ENCODE data around the gene CHFR.
A peak's percentile ranks its signal among the peaks of the same experiment; 100 is the strongest.
"Not testable (repeated sequence)": the region's sequence is repeated elsewhere in the genome, so short reads cannot be mapped to it uniquely, and the experiment has no call there.

Gene CHFR

GRCh38 chr12:132887513-132888351 lies at the start of gene CHFR:
CHFR (minus strand) TSS chr12:132887605; CDS start chr12:132887328, 277 bp downstream.
- DNase-seq (ENCODE audit: low read depth in 2 of 2): peak; percentile 85 to 94

GRCh38 chr12:132936921-132937320 lies 49.5 kb upstream of the CHFR start:
- DNase-seq (ENCODE audit: low read depth in 2 of 2): not testable (repeated sequence)

GRCh38 chr12:132936163-132936562 lies 48.8 kb upstream of the CHFR start:
- no peak for DNase-seq (ENCODE audit: low read depth in 2 of 2)

- DNase-seq (ENCODE audit: low read depth in 2 of 2): no peak
Measured at GRCh38 chr12:132926415-132926833, 39.0 kb upstream of the CHFR start.

GRCh38 chr12:132925597-132926414 lies 38.4 kb upstream of the CHFR start:
- DNase-seq (ENCODE audit: low read depth in 2 of 2): no peak

GRCh38 chr12:132924356-132924755 lies 37.0 kb upstream of the CHFR start:
- no peak for DNase-seq (ENCODE audit: low read depth in 2 of 2)

GRCh38 chr12:132923356-132923909 lies 36.0 kb upstream of the CHFR start:
- no peak for DNase-seq (ENCODE audit: low read depth in 2 of 2)

- no peak for DNase-seq (ENCODE audit: low read depth in 2 of 2)
Measured at GRCh38 chr12:132922676-132923075, 35.3 kb upstream of the CHFR start.

GRCh38 chr12:132921685-132922084 lies 34.3 kb upstream of the CHFR start:
- DNase-seq (ENCODE audit: low read depth in 2 of 2): no peak

GRCh38 chr12:132918680-132919079 lies 31.3 kb upstream of the CHFR start:
- DNase-seq (ENCODE audit: low read depth in 2 of 2): no peak

GRCh38 chr12:132909030-132909368 lies 21.6 kb upstream of the CHFR start:
- no peak for DNase-seq (ENCODE audit: low read depth in 2 of 2)

- DNase-seq (ENCODE audit: low read depth in 2 of 2): peak; percentile 93 to 96
Measured at GRCh38 chr12:132908145-132909029, 21.0 kb upstream of the CHFR start.

GRCh38 chr12:132907789-132908144 lies 20.4 kb upstream of the CHFR start:
- DNase-seq (ENCODE audit: low read depth in 2 of 2): not testable (repeated sequence)

GRCh38 chr12:132907216-132907615 lies 19.8 kb upstream of the CHFR start:
- DNase-seq (ENCODE audit: low read depth in 2 of 2): no peak

- peak; percentile 89 to 92 for DNase-seq (ENCODE audit: low read depth in 2 of 2)
Measured at GRCh38 chr12:132904718-132905328, 17.4 kb upstream of the CHFR start.

- no peak for DNase-seq (ENCODE audit: low read depth in 2 of 2)
Measured at GRCh38 chr12:132899033-132899432, 11.6 kb upstream of the CHFR start.

- no peak for DNase-seq (ENCODE audit: low read depth in 2 of 2)
Measured at GRCh38 chr12:132888852-132889251, 1.4 kb upstream of the CHFR start.

- no peak for DNase-seq (ENCODE audit: low read depth in 2 of 2)
Measured at GRCh38 chr12:132886529-132887477, 602 bp downstream of the CHFR start.

GRCh38 chr12:132881818-132882217 lies 5.6 kb downstream of the CHFR start:
- DNase-seq (ENCODE audit: low read depth in 2 of 2): no peak

GRCh38 chr12:132874620-132875019 lies 12.8 kb downstream of the CHFR start:
- not testable (repeated sequence) for DNase-seq (ENCODE audit: low read depth in 2 of 2)

Data from stimulated activated CD4-positive, alpha-beta T cell treated with anti-CD3 and anti-CD28 coated beads, Interleukin-4, amount 100 ng/mL, for 48 hours (primary cell).